RWPE1 (cell line): ENCODE data around the gene GAREM1.
"Not testable (repeated sequence)": the region's sequence is repeated elsewhere in the genome, so short reads cannot be mapped to it uniquely, and the experiment has no call there.

Source experiments
- CTCF ChIA-PET: fragments of 350-600 bp; sonication (Branson Sonifier 250); formaldehyde crosslinking; extraction: SDS; loops from one replicate; lab custom pipeline; 2021; lab: Yijun Ruan, JAX
- POLR2A ChIA-PET: fragments of 400-600 bp; formaldehyde crosslinking; extraction: SDS; loops from one replicate; lab custom pipeline; 2020; ENCODE audit warnings: antibody characterized with exemption; ENCODE audit not compliant: low non-redundant PET; lab: Yijun Ruan, JAX
- DNase-seq: peaks from one replicate; pipeline ENCODE4 v3.0.0; 2012; ENCODE audit warnings: low spot score
- H3K27ac ChIP-seq: fragments of 450-650 bp; 2 replicates; pipeline ENCODE4 v1.5.1; 2017
- TF ChIP-seq, protein P1 (sequence below): fragments of 450-650 bp; conservative IDR thresholded peaks from 2 replicates; pipeline ENCODE4 v1.5.1; 2017; ENCODE audit warnings: low read depth, mild to moderate bottlenecking

The GAREM1 gene

GRCh38 chr18:32237049-32237448, 233.6 kb downstream of the GAREM1 start:
- CTCF ChIA-PET: no interaction called here
- DNase-seq: peak; percentile 2
- POLR2A ChIA-PET: no interaction called here
- H3K27ac ChIP-seq: no peak overlapping the region
- TF ChIP-seq, protein P1, sequence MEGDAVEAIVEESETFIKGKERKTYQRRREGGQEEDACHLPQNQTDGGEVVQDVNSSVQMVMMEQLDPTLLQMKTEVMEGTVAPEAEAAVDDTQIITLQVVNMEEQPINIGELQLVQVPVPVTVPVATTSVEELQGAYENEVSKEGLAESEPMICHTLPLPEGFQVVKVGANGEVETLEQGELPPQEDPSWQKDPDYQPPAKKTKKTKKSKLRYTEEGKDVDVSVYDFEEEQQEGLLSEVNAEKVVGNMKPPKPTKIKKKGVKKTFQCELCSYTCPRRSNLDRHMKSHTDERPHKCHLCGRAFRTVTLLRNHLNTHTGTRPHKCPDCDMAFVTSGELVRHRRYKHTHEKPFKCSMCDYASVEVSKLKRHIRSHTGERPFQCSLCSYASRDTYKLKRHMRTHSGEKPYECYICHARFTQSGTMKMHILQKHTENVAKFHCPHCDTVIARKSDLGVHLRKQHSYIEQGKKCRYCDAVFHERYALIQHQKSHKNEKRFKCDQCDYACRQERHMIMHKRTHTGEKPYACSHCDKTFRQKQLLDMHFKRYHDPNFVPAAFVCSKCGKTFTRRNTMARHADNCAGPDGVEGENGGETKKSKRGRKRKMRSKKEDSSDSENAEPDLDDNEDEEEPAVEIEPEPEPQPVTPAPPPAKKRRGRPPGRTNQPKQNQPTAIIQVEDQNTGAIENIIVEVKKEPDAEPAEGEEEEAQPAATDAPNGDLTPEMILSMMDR: no peak

DNA sequence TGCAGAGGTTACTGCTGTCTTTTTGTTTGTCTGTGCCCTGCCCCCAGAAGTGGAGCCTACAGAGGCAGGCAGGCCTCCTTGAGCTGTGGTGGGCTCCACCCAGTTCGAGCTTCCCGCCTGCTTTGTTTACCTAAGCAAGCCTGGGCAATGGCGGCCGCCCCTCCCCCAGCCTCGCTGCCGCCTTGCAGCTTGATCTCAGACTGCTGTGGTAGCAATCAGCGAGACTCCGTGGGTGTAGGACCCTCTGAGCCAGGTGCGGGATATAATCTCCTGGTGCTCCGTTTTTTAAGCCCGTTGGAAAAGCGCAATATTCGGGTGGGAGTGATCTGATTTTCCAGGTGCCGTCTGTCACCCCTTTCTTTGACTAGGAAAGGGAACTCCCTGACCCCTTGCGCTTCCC, 237.3 kb downstream of the GAREM1 start:
- POLR2A ChIA-PET, DNase-seq, H3K27ac ChIP-seq, CTCF ChIA-PET: not testable (repeated sequence)

DNA sequence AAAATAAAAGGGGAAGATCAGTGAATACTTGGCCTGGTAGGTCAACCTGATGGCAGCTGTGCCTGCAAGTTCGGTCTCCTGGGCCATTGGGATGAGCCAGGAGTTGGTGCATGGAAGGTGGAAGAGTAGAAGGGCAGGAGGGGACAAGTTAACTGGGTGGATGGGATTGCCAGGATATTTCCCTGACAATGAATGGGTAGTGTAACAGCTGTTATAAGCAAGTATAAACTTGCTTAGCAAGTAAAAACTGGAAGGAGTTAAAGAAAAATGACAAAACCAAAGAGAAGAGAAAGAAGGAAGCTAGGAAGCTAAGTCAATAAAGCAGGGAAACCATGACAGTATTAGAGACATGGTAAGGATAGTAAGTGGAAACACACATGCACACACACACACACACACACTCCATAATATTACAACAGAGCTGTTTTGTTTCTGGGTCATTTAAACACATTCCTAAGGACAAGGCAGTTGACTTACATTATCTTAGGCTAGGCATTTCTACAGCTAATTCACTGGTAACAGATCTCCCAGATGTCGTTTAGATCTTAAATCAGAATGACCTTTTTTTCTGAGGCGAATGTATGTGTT, 251.2 kb downstream of the GAREM1 start:
- TF ChIP-seq, protein P1: no peak
- CTCF ChIA-PET: interaction anchor here (0.7 kb wide), 1 partner anchor 28 kb away, joined by 3 read pairs; no protein-coding TSS in a partner anchor
- DNase-seq: no peak
- no peak overlapping the region for H3K27ac ChIP-seq
- POLR2A ChIA-PET: no interaction called here

DNA sequence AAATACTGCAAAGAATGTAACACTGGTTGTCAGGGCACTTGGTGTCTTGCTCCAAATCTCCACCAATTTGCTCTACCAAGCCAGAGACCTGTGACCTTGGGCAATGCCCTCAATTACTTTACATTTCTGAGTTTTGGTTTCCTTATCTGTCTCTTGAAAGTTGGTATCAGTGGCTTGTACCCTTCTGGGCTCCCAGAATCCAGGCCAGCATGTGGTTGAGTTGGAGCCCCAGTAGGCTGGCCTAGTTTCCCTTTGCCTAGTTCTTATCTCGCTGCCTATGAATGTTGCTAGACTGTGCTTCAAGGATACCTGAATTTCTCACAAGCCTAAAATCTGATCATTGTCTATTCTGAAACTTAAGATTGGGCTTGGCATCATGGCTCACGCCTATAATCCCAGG, 254.3 kb downstream of the GAREM1 start:
- no peak for DNase-seq
- CTCF ChIA-PET: no interaction called here
- POLR2A ChIA-PET: no interaction called here
- no peak overlapping the region for H3K27ac ChIP-seq
- TF ChIP-seq, protein P1: no peak

GRCh38 chr18:32213693-32214092, 257.0 kb downstream of the GAREM1 start:
- TF ChIP-seq, protein P1: no peak
- POLR2A ChIA-PET: interaction anchor here (0.5 kb wide), 1 partner anchor 307 kb away, joined by 4 read pairs; no protein-coding TSS in a partner anchor
- no peak for DNase-seq
- CTCF ChIA-PET: no interaction called here
- no peak overlapping the region for H3K27ac ChIP-seq
